Measurements from ENCODE around the gene ST8SIA6. TPM values are rescaled to one million over a fixed set of nuclear protein-coding genes. Genes with fewer than 3 reads are reported as not detected.
A peak's percentile ranks its signal among the peaks of the same experiment; 100 is the strongest.

The ST8SIA6 gene
- total and polyA plus RNA-seq, 10 of the 15 experiments (the other 5 are each of a cell fraction or from before 2014, with no cell fraction given) = 0.22 TPM; not detected in 9

DNA sequence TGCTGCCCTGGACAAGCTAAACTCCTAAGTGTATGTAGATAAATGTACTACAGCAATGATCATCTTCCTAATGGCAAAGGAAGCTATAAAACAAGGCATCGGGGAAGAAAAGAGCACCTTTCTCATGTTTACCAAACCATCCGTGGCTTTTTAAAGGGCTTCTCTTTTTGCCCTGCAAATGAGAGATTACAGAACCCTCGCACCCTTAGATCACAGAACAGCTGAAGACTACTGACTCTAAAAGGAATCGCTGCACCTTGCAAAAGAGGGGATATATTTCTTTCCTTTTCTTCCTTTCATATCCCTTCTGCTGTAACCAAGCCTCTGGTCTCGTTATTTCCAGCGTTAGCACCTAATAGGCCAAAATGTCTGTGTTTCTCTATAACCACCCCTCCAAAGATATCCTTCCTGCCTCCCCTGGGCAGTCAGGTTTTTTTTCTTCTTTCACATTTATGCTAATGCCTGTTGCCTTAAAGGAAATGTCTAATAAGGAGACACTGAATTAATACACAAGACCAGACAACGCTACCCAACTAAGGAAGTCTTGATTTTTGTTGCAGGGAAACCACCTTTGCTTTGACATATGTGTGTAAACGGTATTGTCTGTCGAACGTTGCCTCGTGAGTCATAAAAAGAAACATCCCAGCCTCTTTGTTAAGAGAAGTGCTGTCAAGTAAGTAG lies 10.5 kb downstream of the ST8SIA6 start (continued):
- TF ChIP-seq RUNX3 (IDR thresholded peaks at IDR 0.05; ENCODE audit: low read length) = peak; percentile 30; the same call in 1 of the 2 replicates
- TF ChIP-seq, protein P1, sequence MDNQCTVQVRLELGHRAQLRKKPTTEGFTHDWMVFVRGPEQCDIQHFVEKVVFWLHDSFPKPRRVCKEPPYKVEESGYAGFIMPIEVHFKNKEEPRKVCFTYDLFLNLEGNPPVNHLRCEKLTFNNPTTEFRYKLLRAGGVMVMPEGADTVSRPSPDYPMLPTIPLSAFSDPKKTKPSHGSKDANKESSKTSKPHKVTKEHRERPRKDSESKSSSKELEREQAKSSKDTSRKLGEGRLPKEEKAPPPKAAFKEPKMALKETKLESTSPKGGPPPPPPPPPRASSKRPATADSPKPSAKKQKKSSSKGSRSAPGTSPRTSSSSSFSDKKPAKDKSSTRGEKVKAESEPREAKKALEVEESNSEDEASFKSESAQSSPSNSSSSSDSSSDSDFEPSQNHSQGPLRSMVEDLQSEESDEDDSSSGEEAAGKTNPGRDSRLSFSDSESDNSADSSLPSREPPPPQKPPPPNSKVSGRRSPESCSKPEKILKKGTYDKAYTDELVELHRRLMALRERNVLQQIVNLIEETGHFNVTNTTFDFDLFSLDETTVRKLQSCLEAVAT (IDR thresholded peaks at IDR 0.05) = no peak
- peak; percentile 48; the same call in 1 of the 2 replicates for TF ChIP-seq IKZF1 (conservative IDR thresholded peaks at IDR 0.05)
- TF ChIP-seq MTA3 (IDR thresholded peaks at IDR 0.05; ENCODE audit: borderline replicate concordance, low read length) = no peak
- no peak for TF ChIP-seq CBX3 (IDR thresholded peaks at IDR 0.05; ENCODE audit: borderline replicate concordance, low read depth)
- no peak for TF ChIP-seq SUZ12 (IDR thresholded peaks at IDR 0.05; ENCODE audit: unreplicated experiment)
- TF ChIP-seq, protein P2, sequence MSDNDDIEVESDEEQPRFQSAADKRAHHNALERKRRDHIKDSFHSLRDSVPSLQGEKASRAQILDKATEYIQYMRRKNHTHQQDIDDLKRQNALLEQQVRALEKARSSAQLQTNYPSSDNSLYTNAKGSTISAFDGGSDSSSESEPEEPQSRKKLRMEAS (IDR thresholded peaks at IDR 0.05; ENCODE audit: low read depth, low read length) = no peak
- TF ChIP-seq, protein P3, sequence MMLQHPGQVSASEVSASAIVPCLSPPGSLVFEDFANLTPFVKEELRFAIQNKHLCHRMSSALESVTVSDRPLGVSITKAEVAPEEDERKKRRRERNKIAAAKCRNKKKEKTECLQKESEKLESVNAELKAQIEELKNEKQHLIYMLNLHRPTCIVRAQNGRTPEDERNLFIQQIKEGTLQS (IDR thresholded peaks at IDR 0.05; ENCODE audit: borderline replicate concordance, extremely low read depth, low read depth, low read length) = no peak
- TF ChIP-seq, protein P4, sequence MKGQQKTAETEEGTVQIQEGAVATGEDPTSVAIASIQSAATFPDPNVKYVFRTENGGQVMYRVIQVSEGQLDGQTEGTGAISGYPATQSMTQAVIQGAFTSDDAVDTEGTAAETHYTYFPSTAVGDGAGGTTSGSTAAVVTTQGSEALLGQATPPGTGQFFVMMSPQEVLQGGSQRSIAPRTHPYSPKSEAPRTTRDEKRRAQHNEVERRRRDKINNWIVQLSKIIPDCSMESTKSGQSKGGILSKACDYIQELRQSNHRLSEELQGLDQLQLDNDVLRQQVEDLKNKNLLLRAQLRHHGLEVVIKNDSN (IDR thresholded peaks at IDR 0.05; ENCODE audit: borderline replicate concordance, extremely low read length, insufficient read depth, low read depth, low read length) = no peak
- TF ChIP-seq, protein P5, sequence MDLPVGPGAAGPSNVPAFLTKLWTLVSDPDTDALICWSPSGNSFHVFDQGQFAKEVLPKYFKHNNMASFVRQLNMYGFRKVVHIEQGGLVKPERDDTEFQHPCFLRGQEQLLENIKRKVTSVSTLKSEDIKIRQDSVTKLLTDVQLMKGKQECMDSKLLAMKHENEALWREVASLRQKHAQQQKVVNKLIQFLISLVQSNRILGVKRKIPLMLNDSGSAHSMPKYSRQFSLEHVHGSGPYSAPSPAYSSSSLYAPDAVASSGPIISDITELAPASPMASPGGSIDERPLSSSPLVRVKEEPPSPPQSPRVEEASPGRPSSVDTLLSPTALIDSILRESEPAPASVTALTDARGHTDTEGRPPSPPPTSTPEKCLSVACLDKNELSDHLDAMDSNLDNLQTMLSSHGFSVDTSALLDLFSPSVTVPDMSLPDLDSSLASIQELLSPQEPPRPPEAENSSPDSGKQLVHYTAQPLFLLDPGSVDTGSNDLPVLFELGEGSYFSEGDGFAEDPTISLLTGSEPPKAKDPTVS (IDR thresholded peaks at IDR 0.05; ENCODE audit: low read depth, low read length) = no peak
- no peak for TF ChIP-seq SIX5 (IDR thresholded peaks at IDR 0.05; ENCODE audit: low read depth, low read length, severe bottlenecking)
- no peak for TF ChIP-seq RFX5 (IDR thresholded peaks at IDR 0.05; ENCODE audit: low read depth, low read length)
- no peak for TF ChIP-seq LARP7 (IDR thresholded peaks at IDR 0.05)
- TF ChIP-seq FOS (IDR thresholded peaks at IDR 0.05; ENCODE audit: borderline replicate concordance, extremely low read depth, insufficient read length) = no peak
- TF ChIP-seq ZNF217 (IDR thresholded peaks at IDR 0.05) = 0 out of 2 replicates have a peak, but pooled peaks have one; percentile 60
- no peak for TF ChIP-seq NFYA (IDR thresholded peaks at IDR 0.05; ENCODE audit: borderline replicate concordance, low read depth, low read length)
- TF ChIP-seq EP300 (IDR thresholded peaks at IDR 0.05; ENCODE audit: borderline replicate concordance in 1 of 2, control insufficient read depth in 1 of 2, low read depth in 2 of 2, low read length in 2 of 2) = peak in 1 of 2 experiments; percentile 31; a peak in 1 of 4 replicates
- TF ChIP-seq, protein P6, sequence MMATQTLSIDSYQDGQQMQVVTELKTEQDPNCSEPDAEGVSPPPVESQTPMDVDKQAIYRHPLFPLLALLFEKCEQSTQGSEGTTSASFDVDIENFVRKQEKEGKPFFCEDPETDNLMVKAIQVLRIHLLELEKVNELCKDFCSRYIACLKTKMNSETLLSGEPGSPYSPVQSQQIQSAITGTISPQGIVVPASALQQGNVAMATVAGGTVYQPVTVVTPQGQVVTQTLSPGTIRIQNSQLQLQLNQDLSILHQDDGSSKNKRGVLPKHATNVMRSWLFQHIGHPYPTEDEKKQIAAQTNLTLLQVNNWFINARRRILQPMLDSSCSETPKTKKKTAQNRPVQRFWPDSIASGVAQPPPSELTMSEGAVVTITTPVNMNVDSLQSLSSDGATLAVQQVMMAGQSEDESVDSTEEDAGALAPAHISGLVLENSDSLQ (IDR thresholded peaks at IDR 0.05) = peak; percentile 19; the same call in 1 of the 2 replicates
- no peak for TF ChIP-seq ZBED1 (IDR thresholded peaks at IDR 0.05; ENCODE audit: borderline replicate concordance)
- TF ChIP-seq, protein P7, sequence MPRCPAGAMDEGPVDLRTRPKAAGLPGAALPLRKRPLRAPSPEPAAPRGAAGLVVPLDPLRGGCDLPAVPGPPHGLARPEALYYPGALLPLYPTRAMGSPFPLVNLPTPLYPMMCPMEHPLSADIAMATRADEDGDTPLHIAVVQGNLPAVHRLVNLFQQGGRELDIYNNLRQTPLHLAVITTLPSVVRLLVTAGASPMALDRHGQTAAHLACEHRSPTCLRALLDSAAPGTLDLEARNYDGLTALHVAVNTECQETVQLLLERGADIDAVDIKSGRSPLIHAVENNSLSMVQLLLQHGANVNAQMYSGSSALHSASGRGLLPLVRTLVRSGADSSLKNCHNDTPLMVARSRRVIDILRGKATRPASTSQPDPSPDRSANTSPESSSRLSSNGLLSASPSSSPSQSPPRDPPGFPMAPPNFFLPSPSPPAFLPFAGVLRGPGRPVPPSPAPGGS (IDR thresholded peaks at IDR 0.05; ENCODE audit: borderline replicate concordance, insufficient read depth, low read depth, low read length, poor library complexity, severe bottlenecking) = no peak
- no peak for TF ChIP-seq HDAC2 (IDR thresholded peaks at IDR 0.05)
- no peak for TF ChIP-seq STAT3 (IDR thresholded peaks at IDR 0.05; ENCODE audit: low read depth, low read length)
- no peak for TF ChIP-seq STAT1 (conservative IDR thresholded peaks at IDR 0.05)

Measured in GM12878 (cell line).